Testis (tissue), 3 donors: ENCODE measurements around the gene DCAF10. TPM values are rescaled to one million over a fixed set of nuclear protein-coding genes. Genes with fewer than 3 reads are reported as not detected.
A peak's percentile ranks its signal among the peaks of the same experiment; 100 is the strongest.

Source experiments
- DNase-seq: peaks from one replicate; pipeline ENCODE4 v3.0.0-alpha.2; 2019
- H3K27ac ChIP-seq, 2 donors: fragments of 200-600 bp; sonication (generic); one replicate each; pipeline ENCODE4 v1.5.1; 2019
- H3K27me3 ChIP-seq: fragments of 200-600 bp; sonication (generic); one replicate; pipeline ENCODE4 v1.5.1; 2019
- H3K36me3 ChIP-seq: fragments of 200-600 bp; sonication (generic); one replicate; pipeline ENCODE4 v1.5.1; 2017; ENCODE audit warnings: low read depth; ENCODE audit errors: missing control alignments
- H3K4me1 ChIP-seq: fragments of 200-600 bp; sonication (generic); one replicate; pipeline ENCODE4 v1.5.1; 2019
- H3K4me3 ChIP-seq, 2 donors: fragments of 200-600 bp; sonication (generic); one replicate each; pipeline ENCODE4 v1.5.1; 2017 to 2019
- H3K9me3 ChIP-seq: fragments of 200-600 bp; sonication (generic); one replicate; pipeline ENCODE4 v1.5.1; 2017
- CTCF ChIP-seq, 3 experiments: fragments of 450-650 bp in 2 of 3; fragments of 200-600 bp in 1 of 3; sonication (generic) in 1 of 3; IDR thresholded peaks; one replicate each; pipeline ENCODE4 v1.5.1; 2016 to 2019; ENCODE audit warnings: antibody characterized with exemption in 3 of 3, mild to moderate bottlenecking in 2 of 3, moderate library complexity in 1 of 3
- POLR2A ChIP-seq: fragments of 450-650 bp; IDR thresholded peaks from one replicate; pipeline ENCODE4 v1.6.1; 2017; ENCODE audit warnings: antibody characterized with exemption, mild to moderate bottlenecking, moderate library complexity
- WGBS, 2 donors: methylation state at CpG; one replicate each; pipeline ENCODE4 v1.1.5; 2018; 5-methylcytosine and 5-hydroxymethylcytosine counted together
- intact Hi-C: fragments of 100-400 bp; cut with DNase I; formaldehyde crosslinking; loops from one replicate; pipeline ENCODE4 v1.15.1; 2023; ENCODE audit warnings: low total_unique reads
- polyA plus RNA-seq: library from polyadenylated mRNA; stranded (reverse); fragments of 350-450 nt; fragmentation: Illumina TruSeq; extraction: RNeasy Lipid Tissue Mini Kit (QIAGEN cat#74804); gene quantifications from one replicate; pipeline ENCODE4 v1.2.3, GENCODE V29; 2014; ENCODE audit warnings: low read depth, low replicate concordance; ENCODE audit not compliant: insufficient read depth
- total RNA-seq, 2 donors: library from RNA; depleted of rRNA; stranded (reverse); fragments of >200 nt; gene quantifications; one replicate each; pipeline ENCODE4 v1.2.3, GENCODE V29; 2016

Gene DCAF10
- total and polyA plus RNA-seq, 3 donors from 2014 or later: 77.3 to 104 (median 77.9) TPM

- WGBS, 2 donors: 0 to 1% methylated on average over 6 of the region's 6 CpGs
- no peaks in the 10 kb centered on the region for H3K9me3 ChIP-seq
- H3K27me3 ChIP-seq: no peaks in the 10 kb centered on the region
- TF ChIP-seq CTCF (IDR thresholded peaks at IDR 0.05) (no peak), POLR2A (no peak)
- peak overlapping the region; percentile 62 to 79 for H3K27ac ChIP-seq
- H3K36me3 ChIP-seq: no peaks in the 10 kb centered on the region
- no peaks in the 10 kb centered on the region for H3K4me1 ChIP-seq
- intact Hi-C loops: no loop called here
- DNase-seq: no peak
- peak overlapping the region; percentile 83 to 91 for H3K4me3 ChIP-seq
Observed at GRCh38 chr9:37784291-37784615, 16.3 kb upstream of the DCAF10 start.

- no peaks in the 10 kb centered on the region for H3K4me1 ChIP-seq
- no peaks in the 10 kb centered on the region for H3K27me3 ChIP-seq
- peak within 1 kb of the TSS; percentile 62 to 79 for H3K27ac ChIP-seq
- intact Hi-C loops: no loop called here
- TF ChIP-seq POLR2A (no peak), CTCF (IDR thresholded peaks at IDR 0.05) (no peak)
- H3K9me3 ChIP-seq: no peaks in the 10 kb centered on the region
- no peaks in the 10 kb centered on the region for H3K36me3 ChIP-seq
- peak; percentile 95 for DNase-seq
- peak within 1 kb of the TSS; percentile 83 to 91 for H3K4me3 ChIP-seq
- 1% methylated on average over 42 to 69 of the region's 73 CpGs for WGBS, 2 donors
Observed at GRCh38 chr9:37784616-37785483, 15.7 kb upstream of the DCAF10 start, which contains the start of gene EXOSC3. TSS of gene EXOSC3 (minus strand) at chr9:37785064. CDS start at chr9:37785044, 20 bp downstream.

GRCh38 chr9:37787059-37787458, 13.5 kb upstream of the DCAF10 start:
- WGBS, 2 donors: 13 to 52% methylated on average over 6 to 45 of the region's 45 CpGs

GRCh38 chr9:37788332-37788731, 12.3 kb upstream of the DCAF10 start:
- no peaks in the 10 kb centered on the region for H3K4me1 ChIP-seq
- no peaks in the 10 kb centered on the region for H3K36me3 ChIP-seq
- H3K4me3 ChIP-seq: no peak overlapping the region
- H3K9me3 ChIP-seq: no peaks in the 10 kb centered on the region
- 53 to 62% methylated on average over 6 of the region's 6 CpGs for WGBS, 2 donors
- H3K27ac ChIP-seq: no peak overlapping the region
- no peak for TF ChIP-seq POLR2A
- no peak for TF ChIP-seq CTCF (IDR thresholded peaks at IDR 0.05)
- no peaks in the 10 kb centered on the region for H3K27me3 ChIP-seq
- no peak for DNase-seq
- intact Hi-C loops: no loop called here

More at GRCh38 chr9:37787059-37787458, 13.5 kb upstream of the DCAF10 start:
- Histone ChIP-seq H3K4me3 (peak overlapping the region; percentile 38 to 45), H3K4me1 (no peaks in the 10 kb centered on the region), H3K27me3 (no peaks in the 10 kb centered on the region), H3K36me3 (no peaks in the 10 kb centered on the region), H3K9me3 (no peaks in the 10 kb centered on the region), H3K27ac (no peak overlapping the region)
- intact Hi-C loops: no loop called here
- TF ChIP-seq POLR2A (no peak), CTCF (IDR thresholded peaks at IDR 0.05) (no peak)
- DNase-seq: peak; percentile 29
